ENCODE data around the gene SCAPER.

- TF ChIP-seq CTCF (IDR thresholded peaks at IDR 0.05 in 2 of 3, conservative IDR thresholded peaks at IDR 0.05 in 1 of 3; ENCODE audit: control insufficient read depth in 2 of 3, extremely low read depth in 1 of 3, insufficient read depth in 1 of 3, low read depth in 3 of 3, low read length in 3 of 3) (no peak), POLR2AphosphoS5 (IDR thresholded peaks at IDR 0.05; ENCODE audit: low read length) (no peak)
Observed at GRCh38 chr15:76503121-76503520, 402.0 kb downstream of the SCAPER start.

All from GM12878 (cell line).